NCI-H1417 (cell line): ENCODE measurements around the gene LRMDA.

ENCODE experiments used
- DNase-seq, 3 experiments: peaks; one replicate each; lab custom pipeline; 2025; lab: John Stamatoyannopoulos, UW

LRMDA gene

GRCh38 chr10:76029782-76030181, 598.4 kb downstream of the LRMDA start:
- DNase-seq = no peak

DNA sequence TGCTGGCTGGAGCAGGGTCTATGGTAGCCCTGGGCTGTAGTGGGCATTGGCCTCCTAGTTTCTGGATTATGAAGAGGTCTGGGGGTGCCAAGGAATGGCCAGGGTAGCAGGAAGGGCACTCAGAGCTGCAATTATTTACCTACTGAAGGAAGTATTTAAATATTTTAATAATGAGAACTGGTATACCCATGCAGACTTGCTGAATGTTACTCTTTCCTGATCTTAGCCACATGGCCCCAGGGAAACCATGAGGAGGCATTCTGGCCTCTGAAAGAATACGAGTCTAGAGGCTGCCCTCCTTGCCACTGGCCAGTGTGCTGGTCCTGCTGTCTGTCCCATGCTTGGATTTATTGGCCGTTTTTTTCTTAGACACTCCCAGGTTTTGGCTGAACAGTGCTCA, 599.7 kb downstream of the LRMDA start:
- DNase-seq = no peak

DNA sequence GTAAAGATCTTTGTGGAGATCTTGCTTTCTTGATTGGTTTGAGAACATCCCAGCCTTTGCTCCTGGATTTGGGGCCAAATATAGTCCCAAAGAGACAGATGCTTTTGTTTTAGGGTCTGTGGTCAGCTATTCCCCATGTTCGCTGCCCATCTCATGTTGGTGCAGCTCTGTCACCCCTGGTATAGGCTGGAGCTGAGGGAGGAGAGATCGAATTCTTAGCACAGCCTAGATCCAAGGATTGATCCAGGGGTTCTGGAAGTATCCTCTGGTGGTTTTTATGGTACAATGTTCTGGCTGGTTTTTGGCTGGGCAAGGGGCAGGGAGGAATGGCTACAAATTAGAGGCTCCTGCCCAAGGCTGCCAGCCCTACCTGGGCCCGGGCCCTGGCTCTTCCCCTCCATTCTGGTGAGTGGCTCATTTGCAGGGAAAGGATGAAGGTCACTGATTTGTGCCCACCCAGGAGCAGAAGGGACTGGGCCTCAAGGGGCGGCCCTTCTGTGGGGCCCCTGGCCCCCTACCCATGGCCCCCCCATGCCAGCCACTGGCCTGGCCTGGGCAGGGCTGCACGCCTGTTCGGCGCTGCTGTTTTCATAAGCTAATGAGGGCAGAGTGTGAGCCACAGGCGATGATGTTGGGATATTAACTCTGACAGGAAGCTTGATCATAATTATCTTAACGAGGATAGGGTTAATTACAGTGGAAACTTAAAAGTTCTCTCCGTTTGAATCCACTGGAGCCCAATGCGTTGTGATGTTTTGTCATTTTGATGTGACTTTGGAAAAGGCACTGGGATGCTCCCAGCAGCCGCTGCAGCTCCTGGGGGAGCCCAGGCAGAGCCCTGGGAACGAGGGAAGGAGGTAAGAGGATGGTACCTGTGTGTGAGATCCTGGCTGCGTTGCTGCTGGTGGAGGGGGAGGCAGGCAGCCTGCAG, 600.6 kb downstream of the LRMDA start:
- DNase-seq = no peak

- no peak for DNase-seq
These were observed 601.2 kb downstream of the LRMDA start for GRCh38 chr10:76032700-76033039.

- no peak for DNase-seq
These were observed 602.2 kb downstream of the LRMDA start for GRCh38 chr10:76033457-76034196.

DNA sequence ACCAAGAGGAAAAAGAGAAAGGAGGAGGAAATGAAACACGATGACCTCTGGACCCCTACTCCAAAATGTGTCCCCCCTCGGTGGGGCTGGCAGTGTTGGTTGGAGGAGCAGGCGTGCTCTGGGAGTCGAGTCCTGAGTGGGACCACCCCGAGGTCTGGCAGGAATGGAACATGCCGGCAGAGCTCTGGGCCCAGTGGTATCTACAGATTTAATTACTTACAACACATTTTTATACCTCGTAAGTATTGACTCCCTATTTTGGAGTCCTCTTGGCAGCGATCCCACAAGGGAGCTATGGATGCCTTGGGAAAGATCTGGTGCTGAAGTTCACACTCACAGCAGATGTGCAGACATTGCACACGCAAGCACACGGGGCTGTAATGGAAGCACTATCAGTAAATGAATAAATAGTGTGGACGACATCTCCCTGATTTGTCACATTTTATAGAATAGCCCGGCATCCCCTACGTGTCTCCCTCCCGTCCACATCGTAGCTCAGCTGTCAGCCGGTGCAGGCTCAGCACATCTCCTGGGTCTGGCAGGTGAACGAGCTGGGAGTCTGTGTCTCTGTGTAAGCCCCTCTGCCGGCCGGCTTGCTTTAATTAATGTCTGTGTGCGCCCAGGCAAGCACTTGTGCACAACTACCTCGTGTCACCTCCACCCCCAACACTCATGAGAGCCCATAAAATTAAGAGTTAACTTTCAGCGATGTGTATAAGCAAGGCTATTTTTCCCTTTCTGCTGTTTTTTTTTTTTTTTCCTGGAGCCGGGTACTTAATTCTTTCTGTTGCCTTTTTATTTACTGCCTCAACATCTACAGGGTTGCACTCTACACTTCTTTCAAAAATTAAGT, 603.2 kb downstream of the LRMDA start:
- peak in 2 of 3 experiments; percentile 33 to 70 for DNase-seq

GRCh38 chr10:76035206-76036110, 604.0 kb downstream of the LRMDA start:
- peak in 2 of 3 experiments; percentile 8 to 54 for DNase-seq

- peak; percentile 19 to 58 (median 29) for DNase-seq
These were observed 604.9 kb downstream of the LRMDA start for GRCh38 chr10:76036111-76036940.

DNA sequence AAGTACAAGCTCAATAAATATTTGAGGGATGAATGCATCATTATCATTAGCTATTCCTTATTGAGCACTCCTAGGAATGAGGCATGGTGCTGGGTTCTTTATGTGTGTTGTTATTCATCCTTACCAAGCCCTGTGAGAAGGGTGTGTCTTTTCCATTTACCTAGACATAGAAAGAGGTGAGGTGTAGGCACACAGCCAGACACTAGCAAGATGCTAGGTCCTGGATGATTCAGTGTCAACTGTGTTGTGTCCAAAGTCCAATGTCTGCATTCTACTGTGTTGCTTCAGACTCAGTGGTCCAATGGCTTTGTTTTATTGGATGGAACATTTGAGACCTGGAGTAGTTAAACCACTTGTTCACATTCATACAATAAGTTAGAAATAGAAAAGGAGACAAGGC, 605.5 kb downstream of the LRMDA start:
- no peak for DNase-seq

GRCh38 chr10:76037531-76038155, 606.2 kb downstream of the LRMDA start:
- DNase-seq = no peak

GRCh38 chr10:76038696-76039095, 607.3 kb downstream of the LRMDA start:
- DNase-seq = no peak

DNA sequence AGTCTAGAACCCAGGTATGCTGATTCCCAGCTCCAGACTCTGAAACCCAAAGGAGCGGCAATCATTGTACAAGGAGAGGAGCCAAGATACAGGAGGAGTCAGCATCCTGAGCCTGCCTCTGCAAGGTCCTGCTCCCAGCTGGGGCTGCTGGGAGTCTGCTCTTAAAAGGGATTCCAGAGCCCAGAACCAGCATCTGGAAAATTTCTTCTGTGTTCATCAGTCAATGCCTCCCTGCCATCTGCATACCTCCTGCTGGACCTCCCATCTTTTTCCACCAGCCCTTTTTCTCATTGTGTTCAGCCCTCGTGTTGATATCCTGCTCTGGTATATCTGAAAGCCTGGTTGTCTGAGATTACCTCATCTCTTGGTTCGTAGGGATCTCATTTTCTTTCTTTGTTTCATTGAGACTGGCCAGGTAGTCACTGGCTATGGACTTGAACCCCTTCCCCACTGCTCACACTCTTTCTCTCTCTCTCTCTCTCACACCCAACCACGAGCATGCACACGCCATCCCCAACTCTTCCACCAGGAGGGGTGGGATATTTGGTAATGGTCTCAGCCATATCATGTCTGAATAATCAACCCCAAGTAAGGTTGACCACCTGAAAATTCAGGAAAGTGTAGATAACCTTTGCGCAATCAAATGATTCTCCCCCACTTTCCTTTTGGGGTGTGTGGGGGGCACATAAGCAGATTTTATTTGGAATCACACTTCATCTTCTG, 608.8 kb downstream of the LRMDA start:
- peak in 1 of 3 experiments; percentile 23 for DNase-seq

GRCh38 chr10:76040830-76041220, 609.4 kb downstream of the LRMDA start:
- DNase-seq = no peak

DNA sequence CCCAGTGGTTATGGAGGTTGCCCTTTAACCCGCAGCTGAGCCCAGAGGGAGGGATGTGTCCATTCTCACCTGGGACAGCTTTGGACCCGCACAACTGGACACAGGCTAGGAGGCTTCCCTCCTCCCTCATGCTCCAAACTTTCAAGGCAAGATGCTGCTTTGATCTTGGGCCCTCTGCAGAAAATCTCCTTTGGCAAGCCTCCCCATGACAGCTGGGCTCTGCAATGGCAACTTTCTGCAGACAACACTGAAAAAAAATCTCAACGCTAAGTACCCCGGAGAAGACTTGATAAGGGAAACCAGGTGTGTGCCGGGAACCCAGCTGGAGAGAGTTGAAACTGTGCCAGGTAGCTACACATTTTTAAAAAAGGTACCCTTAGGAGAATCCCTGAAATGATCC, 610.1 kb downstream of the LRMDA start:
- DNase-seq = no peak

GRCh38 chr10:76043261-76043660, 611.8 kb downstream of the LRMDA start:
- DNase-seq = no peak

DNA sequence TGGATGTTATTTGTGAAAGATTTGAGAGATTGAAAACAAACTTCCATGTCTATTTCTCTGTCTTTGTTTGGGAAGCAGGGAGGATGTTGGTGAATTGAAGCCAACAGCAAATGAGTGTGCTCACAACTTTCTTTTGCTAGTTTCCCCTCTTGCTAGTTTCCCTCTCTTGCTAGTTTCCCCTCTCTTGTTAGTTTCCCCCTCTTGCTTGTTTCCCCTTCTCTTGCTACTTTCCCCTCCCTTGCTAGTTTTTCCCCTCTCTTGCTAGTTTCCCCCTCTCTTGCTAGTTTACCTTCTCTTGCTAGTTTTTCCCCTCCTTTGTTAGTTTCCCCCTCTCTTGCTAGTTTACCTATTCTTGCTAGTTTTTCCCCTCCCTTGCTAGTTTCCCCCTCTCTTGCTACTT, 613.3 kb downstream of the LRMDA start:
- no peak for DNase-seq

DNA sequence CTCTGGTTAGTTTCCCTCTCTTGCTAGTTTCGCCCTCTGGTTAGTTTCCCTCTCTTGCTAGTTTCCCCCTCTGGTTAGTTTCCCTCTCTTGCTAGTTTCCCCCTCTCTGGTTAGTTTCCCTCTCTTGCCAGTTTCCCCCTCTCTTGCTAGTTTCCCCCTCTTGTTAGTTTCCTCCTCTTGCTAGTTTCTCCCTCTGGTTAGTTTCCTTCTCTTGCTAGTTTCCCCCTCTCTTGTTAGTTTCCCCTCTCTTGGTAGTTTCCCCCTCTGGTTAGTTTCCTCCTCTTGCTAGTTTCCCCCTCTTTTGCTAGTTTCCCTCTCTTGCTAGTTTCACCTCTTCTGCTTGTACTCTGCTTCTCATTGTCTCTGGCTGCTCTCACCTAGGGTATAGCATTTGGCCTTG, 613.8 kb downstream of the LRMDA start:
- no peak for DNase-seq

DNA sequence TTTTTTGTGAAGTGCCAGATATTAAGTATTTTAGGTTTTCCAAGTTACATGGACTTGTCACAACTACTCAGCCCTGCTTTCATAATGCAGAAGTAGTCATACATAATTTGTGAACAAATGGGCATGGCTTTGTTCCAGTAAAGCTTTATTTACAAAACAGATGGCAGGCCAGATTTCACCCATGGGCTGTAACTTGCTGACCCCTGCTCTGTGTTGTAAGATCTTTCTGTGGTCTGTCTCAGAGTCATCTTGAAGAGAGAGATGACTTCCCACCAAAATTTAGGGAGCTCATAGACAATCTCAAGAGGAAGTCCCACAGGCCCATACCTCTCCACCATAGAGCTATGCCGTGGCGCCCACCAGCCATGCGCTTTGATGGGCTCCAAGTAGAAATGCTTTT, 616.1 kb downstream of the LRMDA start:
- no peak for DNase-seq
